Esophagus squamous epithelium (tissue), 5 donors: ENCODE results near the gene MAP2K3. TPM values are rescaled to one million over a fixed set of nuclear protein-coding genes. Genes with fewer than 3 reads are reported as not detected.

ENCODE experiments used
- DNase-seq: peaks from one replicate; lab custom pipeline; 2025; lab: John Stamatoyannopoulos, UW
- H3K27ac ChIP-seq, 4 donors: fragments of 200-600 bp; sonication (generic); one replicate each; pipeline ENCODE4 v1.5.1; 2016 to 2019; ENCODE audit warnings: mild to moderate bottlenecking in 1 of 4
- H3K27me3 ChIP-seq, 4 donors: fragments of 200-600 bp; sonication (generic); 1 replicate in 3 of 4; 2 replicates in 1 of 4; pipeline versions ENCODE4 v1.5.1 to v1.6.0; 2017 to 2021; ENCODE audit warnings: antibody characterized with exemption in 1 of 4
- H3K36me3 ChIP-seq, 3 donors: fragments of 200-600 bp; sonication (generic); one replicate each; pipeline ENCODE4 v1.5.1; 2016 to 2019
- H3K4me1 ChIP-seq, 3 donors: fragments of 200-600 bp; sonication (generic); one replicate each; pipeline ENCODE4 v1.5.1; 2017 to 2019
- H3K4me3 ChIP-seq, 4 donors: fragments of 200-600 bp; sonication (generic); 1 replicate in 3 of 4; 2 replicates in 1 of 4; pipeline ENCODE4 v1.5.1; 2016 to 2019; ENCODE audit warnings: mild to moderate bottlenecking in 2 of 4, moderate library complexity in 1 of 4
- H3K9me3 ChIP-seq, 3 donors: fragments of 200-600 bp; sonication (generic); one replicate each; pipeline ENCODE4 v1.5.1; 2016 to 2019
- POLR2A ChIP-seq, 4 donors: fragments of 450-650 bp; IDR thresholded peaks; one replicate each; pipeline ENCODE4 v1.6.1; 2017; ENCODE audit warnings: antibody characterized with exemption in 4 of 4, mild to moderate bottlenecking in 4 of 4, moderate library complexity in 3 of 4
- WGBS, 2 donors: methylation state at CpG; one replicate each; pipeline ENCODE4 v1.1.5; 2018; 5-methylcytosine and 5-hydroxymethylcytosine counted together
- intact Hi-C: fragments of 100-400 bp; cut with DNase I; formaldehyde crosslinking; loops from one replicate; pipeline ENCODE4 v1.15.0; 2022
- total RNA-seq, 4 donors: library from RNA; depleted of rRNA; stranded (reverse); fragments of >200 nt; gene quantifications; one replicate each; pipeline ENCODE4 v1.1.0, GENCODE V29; 2016
- TF ChIP-seq, protein P1 (sequence below), 6 experiments: fragments of 450-650 bp in 4 of 6; fragments of 200-600 bp in 2 of 6; sonication (generic) in 2 of 6; IDR thresholded peaks; one replicate each; pipeline ENCODE4 v1.5.1; 2016 to 2019; ENCODE audit warnings: antibody characterized with exemption in 6 of 6, mild to moderate bottlenecking in 4 of 6, moderate library complexity in 4 of 6
- donor health status: DM: yes; HTN: yes; CAD: no.

Gene MAP2K3
- total RNA-seq, 4 donors from 2014 or later, result 24.1 to 53.6 (median 38.4) TPM

- intact Hi-C loops, result loop anchor here (10.0 kb wide), 1 partner anchor 1228 kb away; no protein-coding TSS in a partner anchor
- no peak for DNase-seq
- peaks cover 14 to 65% (median 25%) of the 10 kb centered on the region in 3 donors for H3K36me3 ChIP-seq
These were observed 11.8 kb downstream of the MAP2K3 start for GRCh38 chr17:21296097-21297025.

GRCh38 chr17:21297026-21297520, 12.6 kb downstream of the MAP2K3 start:
- DNase-seq, result no peak
- Histone ChIP-seq H3K36me3 (peaks cover 21 to 65% (median 29%) of the 10 kb centered on the region in 3 donors), H3K9me3 (no peaks in the 10 kb centered on the region), H3K4me3 (no peak overlapping the region), H3K27ac (no peak overlapping the region), H3K4me1 (peaks cover 0 to 44% (median 8%) of the 10 kb centered on the region in 3 donors), H3K27me3 (no peaks in the 10 kb centered on the region)
- WGBS, 2 donors, result 42 to 54% methylated on average over 5 to 10 of the region's 10 CpGs
- intact Hi-C loops, result loop anchor here (10.0 kb wide), 1 partner anchor 1228 kb away; no protein-coding TSS in a partner anchor
- TF ChIP-seq POLR2A (IDR thresholded peaks at IDR 0.05), result no peak
- TF ChIP-seq, protein P1, sequence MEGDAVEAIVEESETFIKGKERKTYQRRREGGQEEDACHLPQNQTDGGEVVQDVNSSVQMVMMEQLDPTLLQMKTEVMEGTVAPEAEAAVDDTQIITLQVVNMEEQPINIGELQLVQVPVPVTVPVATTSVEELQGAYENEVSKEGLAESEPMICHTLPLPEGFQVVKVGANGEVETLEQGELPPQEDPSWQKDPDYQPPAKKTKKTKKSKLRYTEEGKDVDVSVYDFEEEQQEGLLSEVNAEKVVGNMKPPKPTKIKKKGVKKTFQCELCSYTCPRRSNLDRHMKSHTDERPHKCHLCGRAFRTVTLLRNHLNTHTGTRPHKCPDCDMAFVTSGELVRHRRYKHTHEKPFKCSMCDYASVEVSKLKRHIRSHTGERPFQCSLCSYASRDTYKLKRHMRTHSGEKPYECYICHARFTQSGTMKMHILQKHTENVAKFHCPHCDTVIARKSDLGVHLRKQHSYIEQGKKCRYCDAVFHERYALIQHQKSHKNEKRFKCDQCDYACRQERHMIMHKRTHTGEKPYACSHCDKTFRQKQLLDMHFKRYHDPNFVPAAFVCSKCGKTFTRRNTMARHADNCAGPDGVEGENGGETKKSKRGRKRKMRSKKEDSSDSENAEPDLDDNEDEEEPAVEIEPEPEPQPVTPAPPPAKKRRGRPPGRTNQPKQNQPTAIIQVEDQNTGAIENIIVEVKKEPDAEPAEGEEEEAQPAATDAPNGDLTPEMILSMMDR (IDR thresholded peaks at IDR 0.05), result no peak

More at GRCh38 chr17:21296097-21297025, 11.8 kb downstream of the MAP2K3 start:
- Histone ChIP-seq H3K9me3 (no peaks in the 10 kb centered on the region), H3K4me3 (no peak overlapping the region), H3K4me1 (peaks cover 0 to 44% (median 8%) of the 10 kb centered on the region in 3 donors), H3K27me3 (no peaks in the 10 kb centered on the region), H3K27ac (no peak overlapping the region)
- no peak for TF ChIP-seq POLR2A (IDR thresholded peaks at IDR 0.05)
- TF ChIP-seq, protein P1 (IDR thresholded peaks at IDR 0.05), result no peak
- 54 to 59% methylated on average over 20 to 21 of the region's 22 CpGs for WGBS, 2 donors

DNA sequence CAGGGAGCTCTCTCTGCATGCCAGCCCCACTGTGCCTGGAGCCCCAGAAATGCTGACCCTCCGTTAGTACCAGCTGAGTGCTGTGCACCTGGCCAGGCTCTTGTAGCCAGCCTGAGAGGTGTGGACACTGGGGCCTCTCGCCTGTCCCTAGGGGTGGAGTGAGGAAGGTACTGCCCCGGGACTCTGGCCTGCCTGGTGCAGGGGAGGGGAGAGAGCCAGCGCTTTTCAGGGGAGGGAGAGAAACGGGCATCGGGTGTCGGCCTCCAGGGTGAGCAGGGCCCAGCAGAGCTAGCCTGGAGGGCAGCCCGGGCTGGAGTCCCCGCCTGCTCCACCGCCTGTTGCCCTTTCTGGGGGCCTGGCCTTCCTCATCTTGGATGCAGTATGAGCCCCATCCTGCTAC, 13.1 kb downstream of the MAP2K3 start:
- no peaks in the 10 kb centered on the region for H3K27me3 ChIP-seq
- TF ChIP-seq, protein P1 (IDR thresholded peaks at IDR 0.05), result no peak
- no peak for TF ChIP-seq POLR2A (IDR thresholded peaks at IDR 0.05)
- WGBS, 2 donors, result 46 to 62% methylated on average over 3 to 10 of the region's 10 CpGs
- H3K9me3 ChIP-seq, result no peaks in the 10 kb centered on the region
- H3K4me3 ChIP-seq, result no peak overlapping the region
- no peak for DNase-seq
- H3K27ac ChIP-seq, result no peak overlapping the region
- H3K36me3 ChIP-seq, result peaks cover 26 to 65% (median 33%) of the 10 kb centered on the region in 3 donors
- H3K4me1 ChIP-seq, result peaks cover 0 to 44% (median 8%) of the 10 kb centered on the region in 3 donors
- intact Hi-C loops, result loop anchor here (10.0 kb wide), 1 partner anchor 1227 kb away; no protein-coding TSS in a partner anchor

GRCh38 chr17:21298056-21298982, 13.8 kb downstream of the MAP2K3 start:
- no peak for DNase-seq
- intact Hi-C loops, result loop anchor here (10.0 kb wide), 1 partner anchor 1226 kb away; no protein-coding TSS in a partner anchor
- no peak for TF ChIP-seq POLR2A (IDR thresholded peaks at IDR 0.05)
- TF ChIP-seq, protein P1 (IDR thresholded peaks at IDR 0.05), result no peak
- Histone ChIP-seq H3K36me3 (peaks cover 26 to 68% (median 33%) of the 10 kb centered on the region in 3 donors), H3K9me3 (no peaks in the 10 kb centered on the region), H3K27me3 (no peaks in the 10 kb centered on the region), H3K27ac (no peak overlapping the region), H3K4me1 (peaks cover 0 to 41% (median 8%) of the 10 kb centered on the region in 3 donors), H3K4me3 (no peak overlapping the region)
- 68 to 73% methylated on average over 18 of the region's 22 CpGs for WGBS, 2 donors
